ENCODE results near the gene SSC4D. TPM values are rescaled to one million over a fixed set of nuclear protein-coding genes. Genes with fewer than 3 reads are reported as not detected.

Gene SSC4D
- total RNA-seq, 1 experiment from 2014 or later, result 18.1 TPM

DNA sequence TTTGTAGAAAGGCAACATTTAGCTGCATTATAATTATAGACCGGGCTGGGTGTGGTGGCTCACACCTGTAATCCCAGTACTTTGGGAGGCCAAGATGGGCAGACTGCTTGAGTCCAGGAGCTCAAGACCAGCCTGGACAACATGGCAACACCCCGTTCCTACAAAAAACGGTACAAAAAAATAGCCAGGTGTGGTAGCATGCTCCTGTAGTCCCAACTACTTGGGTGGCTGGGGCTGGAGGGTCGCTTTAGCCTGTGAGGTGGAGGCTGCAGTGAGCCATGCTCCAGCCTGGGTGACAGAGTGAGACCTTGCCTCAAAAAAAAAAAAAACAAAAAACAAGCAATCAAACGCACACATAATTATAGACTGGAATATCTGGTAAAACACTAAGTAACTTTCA, 55.8 kb downstream of the SSC4D start:
- Mint-ChIP-seq H3K4me3 (no peak overlapping the region), H3K9me3 (peaks cover 13% of the 10 kb centered on the region), H3K27ac (no peak overlapping the region), H3K4me1 (peaks cover 54% of the 10 kb centered on the region), H3K36me3 (peaks cover 81% of the 10 kb centered on the region), H3K27me3 (ENCODE audit: low read depth) (no peaks in the 10 kb centered on the region)
- no peak for TF ChIP-seq TEAD4 (CRISPR knock-in tag; IDR thresholded peaks at IDR 0.05)
- no peak for TF ChIP-seq NFYB (CRISPR knock-in tag; conservative IDR thresholded peaks at IDR 0.05; ENCODE audit: low read depth)
- no peak for TF ChIP-seq ZNF532 (CRISPR knock-in tag; IDR thresholded peaks at IDR 0.05; ENCODE audit: borderline replicate concordance)
- no peak for TF ChIP-seq AR (CRISPR knock-in tag; IDR thresholded peaks at IDR 0.05)
- TF ChIP-seq, protein P1, sequence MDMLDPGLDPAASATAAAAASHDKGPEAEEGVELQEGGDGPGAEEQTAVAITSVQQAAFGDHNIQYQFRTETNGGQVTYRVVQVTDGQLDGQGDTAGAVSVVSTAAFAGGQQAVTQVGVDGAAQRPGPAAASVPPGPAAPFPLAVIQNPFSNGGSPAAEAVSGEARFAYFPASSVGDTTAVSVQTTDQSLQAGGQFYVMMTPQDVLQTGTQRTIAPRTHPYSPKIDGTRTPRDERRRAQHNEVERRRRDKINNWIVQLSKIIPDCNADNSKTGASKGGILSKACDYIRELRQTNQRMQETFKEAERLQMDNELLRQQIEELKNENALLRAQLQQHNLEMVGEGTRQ (CRISPR knock-in tag; IDR thresholded peaks at IDR 0.05), result no peak
- TF ChIP-seq SMAD4 (CRISPR knock-in tag; IDR thresholded peaks at IDR 0.05), result no peak
- no peak for TF ChIP-seq AFF4 (CRISPR knock-in tag; IDR thresholded peaks at IDR 0.05; ENCODE audit: borderline replicate concordance)
- TF ChIP-seq ZSCAN18 (CRISPR knock-in tag; IDR thresholded peaks at IDR 0.05), result no peak
- TF ChIP-seq ARID4B (CRISPR knock-in tag; IDR thresholded peaks at IDR 0.05; ENCODE audit: borderline replicate concordance), result no peak
- no peak for TF ChIP-seq RELA (CRISPR knock-in tag; IDR thresholded peaks at IDR 0.05; ENCODE audit: borderline replicate concordance)
- TF ChIP-seq ZNF423 (CRISPR knock-in tag; IDR thresholded peaks at IDR 0.05), result no peak
- no peak for TF ChIP-seq CDX4 (CRISPR knock-in tag; IDR thresholded peaks at IDR 0.05; ENCODE audit: borderline replicate concordance)
- TF ChIP-seq CBFB (CRISPR knock-in tag; IDR thresholded peaks at IDR 0.05; ENCODE audit: low read depth), result no peak
- CTCF ChIA-PET, result no interaction called here
- ATAC-seq (no peak), DNase-seq (ENCODE audit: low spot score) (no peak)
- POLR2A ChIA-PET, result interaction anchor here (0.6 to 0.8 kb wide), 2 partner anchors 130 to 378 kb away, joined by 4 to 7 read pairs; no protein-coding TSS in a partner anchor

Data from WTC11 (cell line).